Smooth muscle cell (in vitro differentiated cells): ENCODE data around the gene VAMP5. TPM values are rescaled to one million over a fixed set of nuclear protein-coding genes. Genes with fewer than 3 reads are reported as not detected.
"Not testable (repeated sequence)": the region's sequence is repeated elsewhere in the genome, so short reads cannot be mapped to it uniquely, and the experiment has no call there.

Source experiments
- DNase-seq: peaks from one replicate; lab custom pipeline; 2025; ENCODE audit not compliant: unreplicated experiment; lab: John Stamatoyannopoulos, UW
- H2AFZ ChIP-seq: fragments of 200-600 bp; sonication (generic); 2 replicates; pipeline ENCODE4 v1.6.0; 2016; ENCODE audit warnings: antibody characterized with exemption, low read depth, mild to moderate bottlenecking
- H3F3A ChIP-seq: fragments of 200-600 bp; sonication (generic); 2 replicates; pipeline ENCODE4 v1.6.0; 2017; ENCODE audit warnings: antibody characterized with exemption, low read depth
- H3K27ac ChIP-seq: fragments of 200-600 bp; sonication (generic); 2 replicates; pipeline ENCODE4 v1.5.1; 2016; ENCODE audit warnings: low read depth, mild to moderate bottlenecking
- H3K27me3 ChIP-seq: fragments of 200-600 bp; sonication (generic); 2 replicates; pipeline ENCODE4 v1.6.1; 2016; ENCODE audit warnings: low read depth, mild to moderate bottlenecking
- H3K36me3 ChIP-seq: fragments of 200-600 bp; sonication (generic); 2 replicates; pipeline ENCODE4 v1.5.1; 2016; ENCODE audit warnings: low read depth
- H3K4me1 ChIP-seq: fragments of 200-600 bp; sonication (generic); 2 replicates; pipeline ENCODE4 v1.5.1; 2016; ENCODE audit warnings: low read depth
- H3K4me2 ChIP-seq: fragments of 200-600 bp; sonication (generic); 2 replicates; pipeline ENCODE4 v1.6.0; 2016; ENCODE audit warnings: mild to moderate bottlenecking
- H3K4me3 ChIP-seq: fragments of 200-600 bp; sonication (generic); 2 replicates; pipeline ENCODE4 v1.5.1; 2016; ENCODE audit warnings: mild to moderate bottlenecking
- H3K79me2 ChIP-seq: fragments of 200-600 bp; sonication (generic); 2 replicates; pipeline ENCODE4 v1.6.0; 2016; ENCODE audit warnings: low read depth, mild to moderate bottlenecking
- H3K9ac ChIP-seq: fragments of 200-600 bp; sonication (generic); 2 replicates; pipeline ENCODE4 v1.6.0; 2016; ENCODE audit warnings: low read depth
- H3K9me3 ChIP-seq: fragments of 200-600 bp; sonication (generic); replicated peaks from 2 replicates; pipeline ENCODE4 v1.5.1; 2016; ENCODE audit warnings: low read depth
- H4K20me1 ChIP-seq: fragments of 200-600 bp; sonication (generic); 2 replicates; pipeline ENCODE4 v1.6.0; 2016; ENCODE audit warnings: low read depth
- CTCF ChIP-seq: fragments of 200-600 bp; sonication (generic); IDR thresholded peaks from 2 replicates; pipeline ENCODE4 v1.5.1; 2017; ENCODE audit warnings: borderline replicate concordance, mild to moderate bottlenecking, antibody characterized with exemption; ENCODE audit not compliant: insufficient read depth, poor library complexity, severe bottlenecking
- WGBS: methylation state at CpG from one replicate; pipeline ENCODE4 v1.1.7; 2016; ENCODE audit warnings: low lambda C conversion rate; 5-methylcytosine and 5-hydroxymethylcytosine counted together
- polyA plus RNA-seq: library from polyadenylated mRNA; unstranded; fragments of >200 nt; fragmentation: Nextera tagmentation; extraction: Ambion mirVana; gene quantifications from 2 replicates; pipeline ENCODE4 v1.2.1, GENCODE V29; 2016
- total RNA-seq: library from RNA; depleted of rRNA; stranded (reverse); fragments of >200 nt; gene quantifications from 2 replicates; pipeline ENCODE4 v1.2.3, GENCODE V29; 2014

Gene VAMP5
- total and polyA plus RNA-seq, 2 experiments from 2014 or later: 6.6 to 35.9 TPM

- WGBS: 3% methylated on average over 11 of the region's 11 CpGs
- Histone ChIP-seq H3K4me3 (peak overlapping the region; percentile 92), H4K20me1 (peaks cover 61% of the 10 kb centered on the region), H3K36me3 (peaks cover 19% of the 10 kb centered on the region), H3K9ac (peak overlapping the region; percentile 96), H3K79me2 (peaks cover 53% of the 10 kb centered on the region), H3K4me1 (peaks cover 38% of the 10 kb centered on the region), H3F3A (peaks cover 55% of the 10 kb centered on the region), H2AFZ (no peak overlapping the region), H3K9me3 (no peaks in the 10 kb centered on the region), H3K27me3 (no peaks in the 10 kb centered on the region), H3K4me2 (peak overlapping the region; percentile 99), H3K27ac (peak overlapping the region; percentile 98)
- no peak for DNase-seq
- no peak for TF ChIP-seq CTCF
These were observed 44.0 kb upstream of the VAMP5 start for GRCh38 chr2:85540133-85540648.

- Histone ChIP-seq H3K4me2 (peak overlapping the region; percentile 99), H3K36me3 (peaks cover 19% of the 10 kb centered on the region), H3K27me3 (no peaks in the 10 kb centered on the region), H3K4me3 (peak overlapping the region; percentile 92), H3K27ac (peak overlapping the region; percentile 98), H3K9me3 (no peaks in the 10 kb centered on the region), H4K20me1 (peaks cover 71% of the 10 kb centered on the region), H2AFZ (no peak overlapping the region), H3K79me2 (peaks cover 53% of the 10 kb centered on the region), H3F3A (peaks cover 64% of the 10 kb centered on the region), H3K4me1 (peaks cover 38% of the 10 kb centered on the region), H3K9ac (peak overlapping the region; percentile 96)
- WGBS: 81% methylated on average over 4 of the region's 4 CpGs
- no peak for TF ChIP-seq CTCF
- no peak for DNase-seq
These were observed 43.0 kb upstream of the VAMP5 start for GRCh38 chr2:85541262-85541661.

GRCh38 chr2:85541753-85542457 is 42.3 kb upstream of the VAMP5 start:
- WGBS: 96% methylated on average over 5 of the region's 5 CpGs
- Histone ChIP-seq H2AFZ (no peak overlapping the region), H3K4me3 (peak overlapping the region; percentile 92), H3K9me3 (no peaks in the 10 kb centered on the region), H3K27me3 (no peaks in the 10 kb centered on the region), H4K20me1 (peaks cover 77% of the 10 kb centered on the region), H3K4me2 (peak overlapping the region; percentile 99), H3K36me3 (peaks cover 19% of the 10 kb centered on the region), H3K4me1 (peaks cover 36% of the 10 kb centered on the region), H3K27ac (peak overlapping the region; percentile 98), H3K79me2 (peaks cover 53% of the 10 kb centered on the region), H3F3A (peaks cover 68% of the 10 kb centered on the region), H3K9ac (peak overlapping the region; percentile 96)
- no peak for DNase-seq
- no peak for TF ChIP-seq CTCF

- Histone ChIP-seq H3K4me2 (peak overlapping the region; percentile 99), H4K20me1 (peaks cover 77% of the 10 kb centered on the region), H3K4me3 (no peak overlapping the region), H2AFZ (no peak overlapping the region), H3K27me3 (no peaks in the 10 kb centered on the region), H3K4me1 (peaks cover 27% of the 10 kb centered on the region), H3K9me3 (no peaks in the 10 kb centered on the region), H3K36me3 (peaks cover 19% of the 10 kb centered on the region), H3F3A (peaks cover 66% of the 10 kb centered on the region), H3K9ac (no peak overlapping the region), H3K27ac (peak overlapping the region; percentile 41), H3K79me2 (peaks cover 45% of the 10 kb centered on the region)
- no peak for TF ChIP-seq CTCF
- WGBS: 94% methylated on average over 4 of the region's 4 CpGs
- no peak for DNase-seq
These were observed 41.5 kb upstream of the VAMP5 start for GRCh38 chr2:85542777-85543176.

- H3K36me3 ChIP-seq: peaks cover 19% of the 10 kb centered on the region
- H3K4me2 ChIP-seq, H3K4me3 ChIP-seq, DNase-seq, H3K9me3 ChIP-seq, H3K9ac ChIP-seq, H3K27me3 ChIP-seq, H2AFZ ChIP-seq: not testable (repeated sequence)
- peaks cover 74% of the 10 kb centered on the region for H4K20me1 ChIP-seq
- WGBS: 94% methylated on average over 3 of the region's 3 CpGs
- H3F3A ChIP-seq: peaks cover 71% of the 10 kb centered on the region
- H3K27ac ChIP-seq: peak overlapping the region; percentile 29
- H3K4me1 ChIP-seq: peaks cover 21% of the 10 kb centered on the region
- peaks cover 40% of the 10 kb centered on the region for H3K79me2 ChIP-seq
These were observed 40.0 kb upstream of the VAMP5 start for GRCh38 chr2:85544254-85544691.
